ENCODE results near the gene ALAD.

DNA sequence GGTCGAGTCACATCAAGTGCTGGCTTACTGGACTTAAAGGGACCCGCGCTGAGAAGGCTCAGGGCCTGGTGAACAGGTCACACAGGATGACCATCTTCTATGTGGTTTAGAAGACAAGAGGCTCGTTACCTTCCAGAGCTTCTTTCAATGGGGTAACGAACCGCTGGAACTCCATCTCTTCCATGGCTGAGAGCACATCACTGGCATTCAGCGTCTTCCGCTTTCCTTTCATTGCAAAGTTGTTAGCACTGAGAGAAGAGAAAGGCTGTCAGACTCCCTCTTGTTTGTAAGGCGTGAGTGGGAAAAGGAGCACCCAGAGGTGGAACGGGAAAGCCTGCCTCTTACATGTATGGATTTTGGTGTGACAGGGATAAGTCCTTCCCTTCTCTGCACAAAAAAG, 8.4 kb upstream of the ALAD start:
- TF ChIP-seq, protein P1, sequence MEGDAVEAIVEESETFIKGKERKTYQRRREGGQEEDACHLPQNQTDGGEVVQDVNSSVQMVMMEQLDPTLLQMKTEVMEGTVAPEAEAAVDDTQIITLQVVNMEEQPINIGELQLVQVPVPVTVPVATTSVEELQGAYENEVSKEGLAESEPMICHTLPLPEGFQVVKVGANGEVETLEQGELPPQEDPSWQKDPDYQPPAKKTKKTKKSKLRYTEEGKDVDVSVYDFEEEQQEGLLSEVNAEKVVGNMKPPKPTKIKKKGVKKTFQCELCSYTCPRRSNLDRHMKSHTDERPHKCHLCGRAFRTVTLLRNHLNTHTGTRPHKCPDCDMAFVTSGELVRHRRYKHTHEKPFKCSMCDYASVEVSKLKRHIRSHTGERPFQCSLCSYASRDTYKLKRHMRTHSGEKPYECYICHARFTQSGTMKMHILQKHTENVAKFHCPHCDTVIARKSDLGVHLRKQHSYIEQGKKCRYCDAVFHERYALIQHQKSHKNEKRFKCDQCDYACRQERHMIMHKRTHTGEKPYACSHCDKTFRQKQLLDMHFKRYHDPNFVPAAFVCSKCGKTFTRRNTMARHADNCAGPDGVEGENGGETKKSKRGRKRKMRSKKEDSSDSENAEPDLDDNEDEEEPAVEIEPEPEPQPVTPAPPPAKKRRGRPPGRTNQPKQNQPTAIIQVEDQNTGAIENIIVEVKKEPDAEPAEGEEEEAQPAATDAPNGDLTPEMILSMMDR (conservative IDR thresholded peaks at IDR 0.05 in 1 of 2, IDR thresholded peaks at IDR 0.05 in 1 of 2; ENCODE audit: low read depth in 1 of 2, low read length in 2 of 2): no peak
- no peak for TF ChIP-seq EZH2 (IDR thresholded peaks at IDR 0.05; ENCODE audit: low read length, missing control alignments)

All from fibroblast of lung (primary cell).